Effector CD8-positive, alpha-beta T cell (primary cell): Measurements from ENCODE around the gene DCLK2.

Source experiments
- DNase-seq: peaks from one replicate; lab custom pipeline; 2025; lab: John Stamatoyannopoulos, UW

DCLK2 gene

DNA sequence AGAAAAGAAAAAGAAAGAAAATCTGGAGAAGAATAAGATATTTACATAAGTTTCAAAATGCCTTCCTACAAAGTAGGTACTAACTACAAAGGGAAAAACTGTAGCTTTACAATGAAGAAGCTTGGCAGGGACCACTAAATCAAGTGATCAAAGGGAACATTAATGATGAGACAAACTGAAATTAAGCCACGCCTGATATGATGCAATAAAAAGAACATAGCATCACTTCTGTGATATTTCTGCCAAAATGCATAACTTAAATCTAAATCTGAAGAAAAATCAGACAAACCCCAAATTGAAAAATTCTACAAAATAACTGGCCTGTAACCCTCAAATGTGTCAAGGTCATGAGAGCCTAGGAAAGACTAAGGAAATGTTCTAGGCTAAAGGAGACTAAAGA lies 8.9 kb upstream of the DCLK2 start:
- DNase-seq = no peak

DNA sequence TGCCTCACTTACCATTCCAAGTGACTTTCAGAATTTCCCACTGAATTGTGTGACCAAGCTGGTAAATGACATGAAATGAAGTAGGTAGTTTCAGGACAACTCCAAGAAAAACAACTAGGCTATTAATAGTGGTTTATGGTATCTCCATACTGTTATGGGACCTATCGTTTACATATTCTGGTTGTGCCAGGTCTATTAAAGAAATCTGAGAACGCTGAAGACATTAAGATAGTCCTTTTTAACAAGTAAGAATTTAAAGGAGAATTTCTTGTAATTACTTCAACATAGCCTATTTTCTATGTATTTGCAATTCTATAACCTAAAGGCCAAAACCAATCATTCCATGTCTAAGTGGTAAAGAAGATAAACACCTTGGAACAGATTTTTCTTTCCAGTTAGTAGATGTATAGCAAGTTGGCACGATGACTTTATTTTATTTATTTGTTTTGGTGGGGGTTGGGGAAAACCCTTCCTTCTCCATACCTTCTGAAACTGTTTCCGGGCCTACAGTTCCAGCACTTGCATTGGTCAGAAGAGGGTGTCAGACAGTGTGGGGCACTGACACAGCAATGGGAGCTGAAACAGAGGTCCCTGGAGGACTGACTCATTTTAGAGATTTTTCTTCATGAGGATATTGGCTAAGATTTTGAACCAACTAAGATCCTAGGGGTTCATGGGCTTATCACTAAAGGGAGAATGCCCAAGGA lies 7.6 kb upstream of the DCLK2 start:
- DNase-seq = no peak

DNA sequence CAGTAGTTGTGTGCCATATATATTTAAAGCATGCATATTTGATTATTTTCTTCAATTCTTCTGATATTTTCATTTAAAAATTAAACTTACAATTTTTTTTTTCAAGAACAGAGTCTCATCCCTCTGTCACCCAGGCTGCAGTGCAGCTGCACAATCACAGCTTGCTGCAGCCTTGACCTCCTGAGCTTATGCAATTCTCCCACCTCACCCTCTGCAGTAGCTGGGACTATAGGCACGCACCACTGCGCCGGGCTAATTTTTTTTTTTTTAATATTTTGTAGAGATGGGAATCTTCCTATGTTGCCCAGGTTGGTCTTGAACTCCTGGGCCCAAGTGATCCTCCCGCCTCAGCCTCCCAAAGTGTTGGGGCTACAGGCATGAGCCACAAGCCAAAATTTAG lies 5.8 kb upstream of the DCLK2 start:
- no peak for DNase-seq

DNA sequence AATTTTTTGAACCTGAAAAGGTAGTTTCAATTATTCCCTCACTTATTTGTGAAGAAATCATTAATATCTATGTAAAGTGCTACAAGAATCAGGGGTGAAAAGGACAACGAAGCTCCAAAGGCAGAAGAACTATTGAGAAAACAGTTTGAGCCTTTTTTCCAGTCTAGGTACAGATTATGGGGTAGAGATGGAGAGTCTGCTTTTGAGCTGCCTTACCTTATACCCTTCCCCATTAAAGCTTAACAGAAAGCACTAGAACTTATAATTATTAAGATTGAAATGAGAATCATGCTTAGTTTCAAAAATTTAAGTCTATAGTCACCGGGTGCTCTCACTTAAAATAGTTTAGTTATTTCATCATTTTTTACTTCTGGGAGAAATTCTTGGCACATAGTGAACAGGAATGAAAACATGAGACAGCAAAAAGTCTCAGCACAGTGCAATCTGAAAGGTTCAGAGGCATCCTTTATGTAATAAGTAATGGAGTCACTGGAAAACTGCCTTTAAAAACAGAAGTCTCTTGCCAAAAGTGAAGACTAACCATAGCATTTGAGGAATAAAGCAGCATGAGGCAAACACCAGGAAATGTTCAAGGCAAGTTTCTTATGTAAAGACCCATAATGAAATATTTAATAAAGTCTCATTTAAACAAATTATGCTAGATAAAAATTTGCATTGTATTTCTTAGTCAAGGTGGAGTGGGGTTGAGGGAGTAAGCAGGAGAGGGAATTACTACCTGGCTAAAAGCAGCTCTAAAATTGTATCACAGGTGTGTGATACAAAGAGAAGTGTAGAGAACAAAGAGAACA lies 5.1 kb upstream of the DCLK2 start:
- DNase-seq = no peak

DNA sequence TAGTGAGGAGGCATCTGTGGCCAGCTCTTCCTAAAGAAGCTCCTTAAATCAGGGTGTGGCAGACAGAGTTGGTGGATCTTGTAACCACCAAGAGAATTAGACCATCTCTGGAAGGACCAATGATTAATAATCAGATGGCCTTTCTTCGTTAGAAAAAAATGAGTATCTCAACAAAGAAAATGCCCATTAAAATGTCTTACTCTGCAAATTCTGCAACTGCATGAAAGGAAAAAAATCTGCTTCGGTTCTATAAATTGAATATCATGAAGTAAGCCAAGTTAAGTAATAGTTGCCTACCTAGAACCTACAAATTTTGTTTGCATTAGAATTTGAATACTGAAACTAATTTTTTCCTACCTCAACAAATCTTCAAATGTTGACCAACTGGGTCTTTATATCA lies 4.2 kb upstream of the DCLK2 start:
- no peak for DNase-seq

DNA sequence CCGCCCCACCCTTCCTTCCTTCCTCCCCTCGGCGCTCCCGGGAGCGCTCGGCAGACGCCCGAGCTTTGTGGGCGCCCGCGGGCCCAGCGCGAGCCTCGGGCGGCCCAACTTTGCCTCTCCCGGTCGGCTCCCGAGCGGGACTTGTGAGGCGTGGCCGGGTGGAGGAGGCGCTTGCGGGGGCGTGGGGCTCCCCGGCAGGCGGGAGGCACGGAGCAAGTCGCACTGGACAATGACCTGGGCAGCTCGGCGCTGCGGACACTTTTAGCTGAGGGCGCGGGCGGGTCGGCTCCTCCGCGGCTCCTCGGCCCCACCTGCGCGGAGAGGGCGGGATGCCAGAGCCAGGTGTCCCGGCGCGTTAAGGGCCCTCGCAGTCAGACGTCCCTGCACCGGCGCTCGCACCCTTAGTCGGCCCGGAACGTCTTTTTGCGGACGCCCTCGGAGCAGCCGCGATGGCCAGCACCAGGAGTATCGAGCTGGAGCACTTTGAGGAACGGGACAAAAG lies 385 bp downstream of the DCLK2 start:
- no peak for DNase-seq

DNA sequence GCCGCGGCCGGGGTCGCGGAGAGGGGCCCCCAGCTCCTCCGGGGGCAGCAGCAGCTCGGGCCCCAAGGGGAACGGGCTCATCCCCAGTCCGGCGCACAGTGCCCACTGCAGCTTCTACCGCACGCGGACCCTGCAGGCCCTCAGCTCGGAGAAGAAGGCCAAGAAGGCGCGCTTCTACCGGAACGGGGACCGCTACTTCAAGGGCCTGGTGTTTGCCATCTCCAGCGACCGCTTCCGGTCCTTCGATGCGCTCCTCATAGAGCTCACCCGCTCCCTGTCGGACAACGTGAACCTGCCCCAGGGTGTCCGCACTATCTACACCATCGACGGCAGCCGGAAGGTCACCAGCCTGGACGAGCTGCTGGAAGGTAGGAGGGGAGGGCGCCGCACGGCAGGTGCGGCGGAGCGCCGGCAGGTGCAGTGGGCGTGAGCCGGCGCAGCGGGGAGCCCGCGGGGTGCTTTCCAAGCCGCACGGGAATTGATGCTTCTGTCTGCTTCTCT lies 886 bp downstream of the DCLK2 start:
- DNase-seq = no peak

DNA sequence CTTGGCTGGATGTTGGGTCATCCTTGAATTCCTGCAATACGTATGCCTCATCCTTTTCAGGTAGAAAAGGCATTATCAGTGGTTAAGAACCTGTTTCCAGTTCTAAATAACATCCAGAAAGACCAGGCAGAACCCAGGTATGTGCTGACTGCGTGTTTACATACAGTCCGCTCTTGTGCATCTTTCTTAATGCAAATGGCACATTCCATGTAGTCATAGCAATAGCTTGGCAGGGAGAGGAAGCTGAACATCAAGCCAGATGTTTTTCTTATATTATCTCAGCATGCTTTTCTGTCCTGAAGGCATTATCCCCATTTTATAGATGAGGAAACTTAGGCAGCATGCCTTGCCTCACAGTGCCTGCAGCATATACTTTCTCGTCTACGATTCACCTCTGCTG lies 2.1 kb downstream of the DCLK2 start:
- DNase-seq = no peak

DNA sequence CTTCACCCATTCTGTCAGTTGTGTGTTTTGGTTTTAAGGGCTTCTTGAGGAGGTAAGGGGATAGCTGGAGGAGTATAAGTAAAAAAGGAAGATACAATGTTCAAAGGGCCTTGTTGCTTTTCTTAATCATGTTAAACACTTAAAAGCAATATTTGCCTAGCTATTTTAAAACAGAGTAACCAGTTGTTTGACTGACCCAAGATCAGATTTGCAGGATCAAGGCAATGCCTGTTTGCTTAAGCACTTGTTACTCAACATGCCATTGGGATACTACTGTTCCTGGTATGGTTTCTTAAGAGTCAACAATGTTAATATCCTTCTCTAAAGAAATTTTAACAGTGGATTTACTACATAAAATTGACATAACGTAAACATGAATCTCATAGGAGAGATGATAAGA lies 2.6 kb downstream of the DCLK2 start:
- DNase-seq = no peak

DNA sequence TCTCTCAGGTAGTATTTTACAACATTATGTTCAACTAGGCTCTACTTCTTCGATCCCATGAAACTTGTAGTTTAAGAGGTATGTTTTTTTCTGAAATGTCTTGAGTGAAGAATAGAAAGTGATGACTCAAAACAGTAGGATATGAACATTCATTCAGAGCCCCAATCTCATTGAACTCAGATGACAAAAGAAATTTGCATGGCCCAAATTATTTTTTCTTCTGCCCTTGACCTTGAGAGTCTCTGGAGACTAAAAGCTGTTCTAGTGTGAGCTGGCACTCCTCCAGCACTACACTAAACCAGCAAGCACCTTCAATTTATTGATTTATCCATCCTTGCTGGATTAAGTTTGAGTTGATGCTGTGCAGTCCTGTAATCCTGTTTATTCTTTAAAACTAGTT lies 4.0 kb downstream of the DCLK2 start:
- DNase-seq = no peak

DNA sequence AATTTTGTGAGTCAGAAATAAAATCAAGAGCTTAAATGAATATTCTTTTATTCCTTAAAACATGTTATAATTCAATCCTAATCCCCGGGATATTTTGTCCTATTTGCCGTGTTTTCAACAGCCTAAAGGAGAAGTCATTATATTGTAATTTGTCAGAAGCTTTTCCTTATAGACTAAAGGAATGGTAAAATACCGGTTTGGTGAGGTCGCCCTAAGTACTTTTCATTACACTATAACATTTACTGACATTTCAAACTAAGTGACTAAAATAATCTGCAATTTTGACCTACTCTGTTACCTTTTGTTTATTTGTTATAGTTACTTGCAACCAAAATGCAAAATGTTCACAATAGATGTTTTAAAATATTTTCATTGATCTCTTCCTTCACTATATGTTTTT lies 8.8 kb downstream of the DCLK2 start:
- no peak for DNase-seq

DNA sequence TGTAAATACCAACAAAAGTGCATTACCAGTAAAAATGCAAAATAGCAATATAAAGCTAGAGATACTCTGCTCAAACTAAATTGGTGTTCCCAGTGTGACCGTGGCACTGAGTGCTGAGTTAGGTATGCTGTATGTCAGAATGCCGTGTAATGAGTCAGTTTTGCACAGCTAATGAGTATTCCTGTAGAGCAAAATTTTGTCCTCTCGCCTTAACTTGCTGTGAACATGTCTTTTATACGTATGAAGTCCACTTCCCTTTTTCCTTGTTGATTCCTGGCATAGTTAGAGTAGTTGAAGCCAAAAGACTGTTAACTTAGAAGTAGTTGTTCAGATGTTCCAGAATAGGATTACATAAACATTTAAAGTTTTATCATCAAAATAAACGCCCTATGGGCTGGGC lies 11.5 kb downstream of the DCLK2 start:
- no peak for DNase-seq

DNA sequence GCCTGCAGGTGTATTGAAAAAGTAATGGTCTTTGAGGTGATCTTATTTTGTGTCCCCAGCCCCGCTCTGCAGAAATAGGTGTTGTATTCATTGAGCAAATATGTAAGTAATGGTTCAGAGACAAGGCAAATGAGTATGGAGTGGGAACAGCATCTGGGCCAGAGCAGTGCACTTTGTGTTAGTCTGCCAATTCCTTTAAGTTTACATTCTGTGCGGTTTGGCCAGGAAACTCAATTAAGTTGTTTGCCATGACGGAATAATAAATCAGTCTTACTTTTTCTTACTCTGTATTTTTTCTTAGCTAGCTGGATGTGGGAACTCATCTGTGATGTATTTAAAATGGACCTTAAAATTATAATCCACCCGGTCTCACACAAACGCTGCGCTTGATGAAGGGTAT lies 12.6 kb downstream of the DCLK2 start:
- no peak for DNase-seq

DNA sequence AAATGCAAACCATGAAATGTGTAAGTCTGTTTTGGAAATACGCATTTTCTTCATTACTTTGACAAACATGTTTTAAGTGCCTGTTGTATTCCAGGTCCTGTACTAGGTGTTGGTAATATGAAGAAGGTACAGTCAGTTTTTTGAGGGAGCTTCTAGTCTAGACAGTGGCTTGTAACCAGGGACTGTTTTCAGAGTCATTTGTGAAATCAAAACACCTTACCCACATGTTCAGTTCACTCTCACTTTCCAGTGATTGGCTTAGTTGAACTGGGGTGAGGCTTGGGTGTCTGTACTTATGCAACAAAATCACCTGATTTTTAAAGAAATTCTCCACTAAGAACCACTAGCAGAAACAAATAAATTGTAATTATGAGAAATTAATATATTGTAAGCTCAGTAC lies 16.4 kb downstream of the DCLK2 start:
- no peak for DNase-seq

DNA sequence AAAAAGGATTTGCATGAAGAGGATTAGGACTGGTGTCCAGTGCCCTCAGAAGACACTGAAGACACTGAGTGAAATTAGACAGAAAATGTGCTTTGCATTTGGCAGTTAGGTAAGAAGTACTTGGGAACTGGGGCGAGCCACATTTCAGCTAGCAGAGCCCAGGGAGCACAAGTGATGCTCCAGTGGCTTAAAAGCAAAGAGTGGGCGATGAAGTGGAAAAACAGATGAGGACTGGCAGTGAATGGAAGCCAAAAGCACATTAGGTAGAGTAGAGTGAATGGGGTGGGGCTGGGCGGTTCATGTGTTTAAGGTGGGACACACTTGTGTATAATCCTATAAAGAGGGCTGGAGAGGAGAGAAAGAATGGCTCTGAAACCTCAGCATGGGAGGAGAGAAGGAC lies 18.4 kb downstream of the DCLK2 start:
- DNase-seq = no peak

DNA sequence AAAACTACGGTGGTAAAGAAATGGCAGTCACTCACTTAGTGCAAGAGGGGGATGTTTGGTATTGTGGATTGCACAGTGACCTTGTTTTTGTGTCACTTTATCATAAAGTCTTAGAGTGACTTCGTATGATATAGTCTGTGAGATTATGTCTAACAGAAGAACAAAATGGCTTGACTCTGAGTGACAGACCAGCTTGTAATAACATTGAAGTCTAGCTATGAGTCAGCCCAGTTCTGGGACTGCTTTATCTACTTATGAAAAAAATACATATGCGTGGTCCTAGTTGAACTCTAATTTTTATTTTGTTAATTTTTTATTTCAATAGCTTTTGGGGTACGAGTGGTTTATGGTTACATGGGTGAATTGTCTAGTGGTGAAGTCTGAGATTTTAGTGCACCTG lies 20.0 kb downstream of the DCLK2 start:
- DNase-seq = no peak

DNA sequence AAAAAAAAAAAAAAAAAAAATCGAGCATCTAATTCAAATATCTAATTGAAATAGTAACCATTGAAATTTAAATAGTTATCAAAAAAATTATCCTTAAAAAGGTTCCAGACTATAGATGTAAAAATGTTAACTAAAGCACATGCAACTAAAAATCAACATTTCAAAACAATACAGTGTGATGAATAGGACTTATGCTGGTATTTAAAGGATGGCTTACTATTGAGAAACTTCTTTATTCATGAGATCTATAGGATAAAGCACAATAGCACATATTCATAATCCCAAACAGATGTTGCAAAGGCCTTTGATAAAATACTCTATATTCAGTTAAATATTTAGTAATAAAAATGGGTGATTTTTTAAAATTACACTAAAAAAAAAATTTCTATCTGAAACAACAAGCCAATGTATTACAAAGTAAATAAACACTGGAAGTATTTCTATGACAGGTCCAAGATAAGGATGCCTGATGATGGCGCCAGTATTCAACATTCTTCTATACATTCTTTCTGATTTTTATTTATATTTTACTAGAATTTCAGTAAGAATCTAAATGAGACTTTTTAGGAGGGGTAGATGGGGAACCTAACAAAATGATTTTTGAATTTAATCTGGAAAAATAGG lies 26.3 kb downstream of the DCLK2 start:
- DNase-seq = no peak

DNA sequence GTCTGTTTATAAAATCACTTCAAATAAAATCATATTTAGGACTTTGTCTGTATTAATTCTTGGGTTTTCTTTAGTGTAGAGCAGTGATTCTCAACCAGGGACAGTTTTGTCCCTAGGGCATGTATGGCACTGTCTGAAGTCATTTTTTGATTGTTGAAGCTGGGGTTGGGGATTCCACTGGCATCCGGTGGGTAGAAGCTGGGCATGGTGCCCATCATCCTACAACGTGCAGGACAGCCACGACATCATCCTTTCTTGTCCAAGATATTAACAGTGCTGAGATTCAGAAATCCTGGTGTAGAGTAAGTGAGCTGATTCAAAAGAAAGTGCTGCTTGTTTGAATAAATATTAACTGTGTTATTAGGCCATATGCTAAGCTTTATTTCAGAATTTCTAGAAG lies 28.6 kb downstream of the DCLK2 start:
- no peak for DNase-seq

DNA sequence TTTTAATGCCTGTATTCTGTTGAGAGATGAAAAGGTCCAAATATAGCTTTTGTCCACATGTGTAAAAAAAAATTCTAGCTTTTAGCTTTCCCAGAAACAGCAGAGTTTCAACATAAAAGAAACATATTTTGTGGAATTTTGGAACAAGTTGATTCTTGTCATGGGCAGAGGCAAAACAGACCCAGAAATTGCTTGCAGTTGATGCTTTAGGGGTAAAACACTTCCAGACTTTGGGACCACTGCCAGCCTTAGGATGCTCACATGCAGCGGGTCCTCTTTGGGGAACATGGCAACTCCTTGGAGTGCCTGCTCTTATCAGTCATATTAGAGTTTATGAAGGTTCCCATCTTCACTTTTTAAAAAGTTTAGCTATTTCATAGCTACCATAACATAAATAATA lies 30.4 kb downstream of the DCLK2 start:
- DNase-seq = no peak

DNA sequence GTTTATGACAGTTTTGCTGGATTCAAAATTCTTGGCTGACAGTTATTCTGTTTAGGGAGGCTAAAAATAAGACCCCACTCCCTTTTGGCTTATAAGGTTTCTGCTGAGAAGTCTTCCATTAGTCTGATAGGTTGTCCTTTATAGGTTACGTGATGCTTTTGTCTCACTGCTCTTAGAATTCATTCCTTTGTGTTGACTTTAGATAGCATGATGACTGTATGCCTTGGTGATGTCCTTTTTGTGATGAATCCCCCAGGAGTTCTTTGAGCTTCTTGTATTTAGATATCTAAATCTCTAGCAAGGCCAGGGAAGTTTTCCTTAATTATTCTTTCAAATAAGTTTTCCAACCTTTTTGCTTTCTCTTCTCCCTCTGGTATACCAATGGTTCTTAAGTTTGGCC lies 36.4 kb downstream of the DCLK2 start:
- DNase-seq = no peak

DNA sequence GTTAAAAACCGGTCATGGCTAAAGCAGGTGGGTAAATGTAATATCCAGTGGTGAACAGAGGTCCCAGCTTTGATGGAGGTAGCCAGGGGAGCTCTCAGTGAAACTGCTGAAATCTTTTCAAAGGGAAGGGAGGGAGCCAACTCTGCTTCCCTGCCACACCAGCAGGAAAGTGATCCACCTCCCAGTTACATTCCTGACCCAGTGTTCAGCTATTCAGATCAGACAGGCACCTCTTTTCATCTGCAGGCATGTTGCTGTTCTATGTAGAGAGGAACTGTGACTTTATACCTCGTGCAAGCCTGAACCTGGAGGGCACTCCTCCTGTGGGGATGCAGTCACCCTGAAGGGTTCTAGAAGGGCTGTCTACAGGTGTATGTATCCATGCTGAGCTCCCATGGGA lies 37.6 kb downstream of the DCLK2 start:
- DNase-seq = no peak

DNA sequence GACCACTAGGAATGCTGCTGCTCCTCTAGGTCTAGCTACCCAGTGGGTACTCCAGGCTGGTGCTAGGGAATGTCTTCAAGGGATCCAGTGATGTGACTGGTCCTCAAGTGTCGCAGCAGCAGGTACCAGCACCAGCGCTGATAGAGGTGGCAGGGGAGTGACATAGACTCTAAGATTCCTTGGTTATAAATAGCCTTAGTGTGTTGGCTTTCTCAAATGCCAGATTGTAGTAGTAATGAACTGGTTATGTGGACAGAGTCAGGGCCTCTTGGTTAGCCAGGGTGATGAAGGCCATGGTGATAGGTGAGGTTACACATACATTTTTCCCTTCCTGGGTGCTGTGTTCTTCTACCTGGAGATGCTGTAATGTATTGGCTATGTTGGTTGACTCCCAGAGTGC lies 38.3 kb downstream of the DCLK2 start:
- no peak for DNase-seq

DNA sequence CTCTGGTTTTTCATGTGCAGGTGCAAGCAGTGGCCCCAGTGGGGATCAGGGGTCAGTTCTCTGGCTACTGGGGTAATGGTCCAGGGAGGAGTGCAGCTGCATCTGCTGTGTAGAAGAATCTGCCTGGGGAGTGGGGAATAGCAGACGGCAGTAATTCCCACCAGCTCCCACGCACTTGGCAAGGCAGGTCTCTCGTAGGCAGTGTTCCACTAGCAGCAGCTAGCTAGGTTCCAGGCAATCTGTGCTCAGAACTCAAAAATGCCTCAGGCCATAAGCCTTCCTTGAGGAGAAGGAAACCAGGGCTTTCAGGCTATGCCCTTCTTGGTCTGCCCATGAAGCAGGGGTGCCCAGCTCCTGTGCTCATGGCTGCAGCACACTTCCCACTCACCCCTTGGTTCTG lies 38.8 kb downstream of the DCLK2 start:
- no peak for DNase-seq
